CD14-positive monocyte (primary cell): ENCODE data around the gene SPTBN4. TPM values are rescaled to one million over a fixed set of nuclear protein-coding genes. Genes with fewer than 3 reads are reported as not detected.

Experiments used
- DNase-seq, 3 donors: peaks; one replicate each; pipeline ENCODE4 v3.0.0-alpha.2; 2011 to 2022
- H2AFZ ChIP-seq: 2 replicates; pipeline ENCODE4 v1.6.0; 2012; ENCODE audit warnings: mild to moderate bottlenecking, low read depth, low read length, inconsistent platforms; ENCODE audit not compliant: insufficient read depth, poor library complexity, severe bottlenecking
- H3K27ac ChIP-seq, 2 donors: 1 replicate in 1 of 2; 2 replicates in 1 of 2; pipeline ENCODE4 v1.5.1; 2012 to 2013; ENCODE audit warnings: low read length in 2 of 2, control low read depth in 1 of 2, inconsistent platforms in 1 of 2, low read depth in 1 of 2, mild to moderate bottlenecking in 1 of 2
- H3K27me3 ChIP-seq, 2 donors: one replicate each; pipeline versions ENCODE4 v1.6.0 to v1.6.1; 2011 to 2013; ENCODE audit warnings: low read length in 2 of 2; ENCODE audit not compliant: control insufficient read depth in 2 of 2, insufficient read depth in 2 of 2
- H3K36me3 ChIP-seq, 2 donors: replicated peaks in 1 of 2; 1 replicate in 1 of 2; 2 replicates in 1 of 2; pipeline versions ENCODE4 v1.5.1 to v1.6.1; 2012 to 2013; ENCODE audit warnings: low read length in 2 of 2, control low read depth in 1 of 2, inconsistent platforms in 1 of 2, mild to moderate bottlenecking in 1 of 2; ENCODE audit not compliant: insufficient read depth in 2 of 2, control insufficient read depth in 1 of 2
- H3K4me1 ChIP-seq, 2 donors: 1 replicate in 1 of 2; 2 replicates in 1 of 2; pipeline versions ENCODE4 v1.5.1 to v1.6.1; 2012 to 2013; ENCODE audit warnings: low read length in 2 of 2, control low read depth in 1 of 2, inconsistent platforms in 1 of 2, mild to moderate bottlenecking in 1 of 2, moderate library complexity in 1 of 2; ENCODE audit not compliant: insufficient read depth in 2 of 2, control insufficient read depth in 1 of 2
- H3K4me2 ChIP-seq: replicated peaks from 2 replicates; pipeline ENCODE3; 2012; ENCODE audit warnings: low read length, moderate library complexity, mild to moderate bottlenecking; ENCODE audit not compliant: poor library complexity, severe bottlenecking; ENCODE audit errors: extremely low read depth
- H3K4me3 ChIP-seq, 3 experiments: fragments of 200-600 bp in 1 of 3; sonication (generic) in 1 of 3; replicated peaks in 1 of 3; 1 replicate in 2 of 3; 2 replicates in 1 of 3; pipeline ENCODE4 v1.5.1; 2011 to 2013; ENCODE audit warnings: low read length in 3 of 3, mild to moderate bottlenecking in 3 of 3, control low read depth in 2 of 3, low read depth in 2 of 3, inconsistent platforms in 1 of 3, moderate library complexity in 1 of 3
- H3K79me2 ChIP-seq: 2 replicates; pipeline ENCODE4 v1.6.0; 2012; ENCODE audit warnings: mild to moderate bottlenecking, control low read depth, inconsistent platforms, low read length, moderate library complexity; ENCODE audit not compliant: insufficient read depth
- H3K9ac ChIP-seq: 2 replicates; pipeline ENCODE4 v1.6.0; 2017; ENCODE audit warnings: low read length, mild to moderate bottlenecking; ENCODE audit not compliant: insufficient read depth, poor library complexity, severe bottlenecking
- H3K9me3 ChIP-seq, 2 donors: replicated peaks in 1 of 2; 1 replicate in 1 of 2; 2 replicates in 1 of 2; pipeline versions ENCODE4 v1.5.1 to v1.6.1; 2012 to 2013; ENCODE audit warnings: low read length in 2 of 2, control low read depth in 1 of 2; ENCODE audit not compliant: control insufficient read depth in 1 of 2, insufficient read depth in 1 of 2
- H4K20me1 ChIP-seq: 2 replicates; pipeline ENCODE4 v1.6.0; 2012; ENCODE audit warnings: mild to moderate bottlenecking, low read length, control low read depth, moderate library complexity; ENCODE audit not compliant: insufficient read depth
- H3K27ac Mint-ChIP-seq, 7 donors: one replicate each; pipeline ENCODE4 v1.8.0; 2020; ENCODE audit warnings: mild to moderate bottlenecking in 7 of 7, mixed read lengths in 7 of 7, moderate library complexity in 6 of 7, inconsistent platforms in 2 of 7
- H3K27me3 Mint-ChIP-seq, 3 donors: one replicate each; pipeline ENCODE4 v1.8.0; 2021 to 2022; ENCODE audit warnings: low read depth in 3 of 3, mild to moderate bottlenecking in 3 of 3, mixed read lengths in 3 of 3, moderate library complexity in 3 of 3, inconsistent platforms in 1 of 3
- H3K36me3 Mint-ChIP-seq, 2 donors: one replicate each; pipeline ENCODE4 v1.8.0; 2020; ENCODE audit warnings: mixed read lengths in 2 of 2, inconsistent platforms in 1 of 2, mild to moderate bottlenecking in 1 of 2
- H3K4me1 Mint-ChIP-seq: one replicate; pipeline ENCODE4 v1.8.0; 2020; ENCODE audit warnings: mild to moderate bottlenecking, mixed read lengths
- H3K4me3 Mint-ChIP-seq, 2 donors: one replicate each; pipeline ENCODE4 v1.8.0; 2020; ENCODE audit warnings: mild to moderate bottlenecking in 2 of 2, mixed read lengths in 2 of 2, moderate library complexity in 1 of 2
- H3K9me3 Mint-ChIP-seq, 7 donors: one replicate each; pipeline ENCODE4 v1.8.0; 2020 to 2022; ENCODE audit warnings: mixed read lengths in 7 of 7, mild to moderate bottlenecking in 6 of 7, moderate library complexity in 6 of 7, inconsistent platforms in 2 of 7
- WGBS: methylation state at CpG from one replicate; pipeline ENCODE4 v1.1.5; 2013; ENCODE audit warnings: missing lambda C conversion rate; ENCODE audit not compliant: insufficient coverage; 5-methylcytosine and 5-hydroxymethylcytosine counted together
- intact Hi-C, 2 donors: fragments of 100-400 bp; cut with micrococcal nuclease; formaldehyde crosslinking; loops; one replicate each; pipeline versions ENCODE4 v1.15.0 to v1.15.1; 2023
- polyA plus RNA-seq, 3 donors: library from polyadenylated mRNA; depleted of rRNA in 1 of 3; unstranded in 2 of 3; stranded (reverse) in 1 of 3; fragments of 300-500 nt in 2 of 3; fragments of >200 nt in 1 of 3; fragmentation: Illumina TruSeq in 2 of 3; gene quantifications; 1 replicate in 2 of 3; 2 replicates in 1 of 3; pipeline ENCODE4 v1.2.3, GENCODE V29; 2012 to 2021
- TF ChIP-seq, protein P1 (sequence below): fragments of 200-600 bp; IDR thresholded peaks from one replicate; pipeline ENCODE4 v1.8.0; 2022; ENCODE audit warnings: antibody characterized with exemption, mild to moderate bottlenecking

The SPTBN4 gene
- polyA plus RNA-seq, 3 donors: 0.07 TPM; not detected in 2

DNA sequence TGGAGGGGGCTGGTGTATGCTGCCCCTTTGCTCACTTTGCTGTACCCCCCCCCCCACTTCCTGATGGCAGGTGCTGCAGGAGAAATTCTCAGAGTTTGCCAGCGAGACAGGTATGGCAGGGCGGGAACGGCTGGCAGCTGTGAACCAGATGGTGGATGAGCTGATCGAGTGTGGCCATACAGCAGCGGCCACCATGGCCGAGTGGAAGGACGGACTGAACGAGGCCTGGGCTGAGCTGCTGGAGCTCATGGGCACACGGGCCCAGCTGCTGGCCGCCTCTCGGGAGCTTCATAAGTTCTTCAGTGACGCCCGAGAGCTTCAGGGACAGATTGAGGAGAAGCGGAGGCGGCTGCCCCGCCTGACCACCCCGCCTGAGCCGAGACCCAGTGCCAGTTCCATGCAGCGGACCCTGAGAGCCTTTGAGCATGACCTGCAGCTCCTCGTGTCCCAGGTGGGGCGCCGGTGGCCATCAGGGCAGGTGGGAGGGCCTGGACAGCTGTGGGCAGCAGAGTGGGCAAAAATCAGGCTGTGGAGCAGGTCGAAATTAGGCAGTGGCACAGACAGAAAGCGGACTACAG, 90.2 kb downstream of the SPTBN4 start:
- 91% methylated on average over 24 of the region's 24 CpGs for WGBS

DNA sequence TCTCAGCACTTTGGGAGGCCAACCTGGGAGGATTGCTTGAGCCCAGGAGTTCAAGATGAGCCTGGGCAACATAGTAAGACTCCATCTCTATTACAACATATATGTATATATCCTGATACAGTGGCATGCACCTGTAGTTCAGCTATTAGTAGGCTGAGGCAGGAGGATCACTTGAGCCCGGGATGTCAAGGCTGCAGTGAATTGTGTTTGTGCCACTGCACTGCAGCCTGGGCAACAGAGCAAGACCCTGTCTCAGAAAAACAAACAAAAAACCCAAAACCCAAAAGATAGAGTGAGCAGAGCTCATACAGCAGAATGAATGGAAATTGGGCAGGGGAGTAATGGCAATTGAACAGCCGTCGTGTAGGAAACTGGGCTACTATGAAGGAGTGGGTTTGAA, 92.6 kb downstream of the SPTBN4 start:
- no peak for DNase-seq
- no peaks in the 10 kb centered on the region for H3K36me3 Mint-ChIP-seq
- TF ChIP-seq, protein P1, sequence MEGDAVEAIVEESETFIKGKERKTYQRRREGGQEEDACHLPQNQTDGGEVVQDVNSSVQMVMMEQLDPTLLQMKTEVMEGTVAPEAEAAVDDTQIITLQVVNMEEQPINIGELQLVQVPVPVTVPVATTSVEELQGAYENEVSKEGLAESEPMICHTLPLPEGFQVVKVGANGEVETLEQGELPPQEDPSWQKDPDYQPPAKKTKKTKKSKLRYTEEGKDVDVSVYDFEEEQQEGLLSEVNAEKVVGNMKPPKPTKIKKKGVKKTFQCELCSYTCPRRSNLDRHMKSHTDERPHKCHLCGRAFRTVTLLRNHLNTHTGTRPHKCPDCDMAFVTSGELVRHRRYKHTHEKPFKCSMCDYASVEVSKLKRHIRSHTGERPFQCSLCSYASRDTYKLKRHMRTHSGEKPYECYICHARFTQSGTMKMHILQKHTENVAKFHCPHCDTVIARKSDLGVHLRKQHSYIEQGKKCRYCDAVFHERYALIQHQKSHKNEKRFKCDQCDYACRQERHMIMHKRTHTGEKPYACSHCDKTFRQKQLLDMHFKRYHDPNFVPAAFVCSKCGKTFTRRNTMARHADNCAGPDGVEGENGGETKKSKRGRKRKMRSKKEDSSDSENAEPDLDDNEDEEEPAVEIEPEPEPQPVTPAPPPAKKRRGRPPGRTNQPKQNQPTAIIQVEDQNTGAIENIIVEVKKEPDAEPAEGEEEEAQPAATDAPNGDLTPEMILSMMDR: no peak
- peaks cover 5 to 18% of the 10 kb centered on the region in 2 donors for H3K27me3 ChIP-seq
- H2AFZ ChIP-seq: no peak overlapping the region
- H3K27me3 Mint-ChIP-seq: peaks cover 26 to 34% (median 32%) of the 10 kb centered on the region in 3 donors
- H3K4me3 Mint-ChIP-seq: no peak overlapping the region
- H4K20me1 ChIP-seq: no peaks in the 10 kb centered on the region
- no peaks in the 10 kb centered on the region for H3K4me1 ChIP-seq
- intact Hi-C loops: no loop called here
- H3K4me1 Mint-ChIP-seq: no peaks in the 10 kb centered on the region
- H3K4me3 ChIP-seq: no peak overlapping the region
- no peak overlapping the region for H3K4me2 ChIP-seq
- no CpG with 5 or more reads among the region's 3 CpGs for WGBS
- no peaks in the 10 kb centered on the region for H3K36me3 ChIP-seq
- no peak overlapping the region for H3K27ac ChIP-seq
- H3K79me2 ChIP-seq: no peaks in the 10 kb centered on the region
- no peak overlapping the region for H3K27ac Mint-ChIP-seq
- H3K9ac ChIP-seq: no peak overlapping the region
- peaks cover 0 to 5% (median 0%) of the 10 kb centered on the region in 7 donors for H3K9me3 Mint-ChIP-seq
- H3K9me3 ChIP-seq: no peaks in the 10 kb centered on the region

More for the DNA sequence above, 90.2 kb downstream of the SPTBN4 start:
- Mint-ChIP-seq H3K27me3 (peaks cover 30 to 43% (median 43%) of the 10 kb centered on the region in 3 donors), H3K27ac (no peak overlapping the region), H3K36me3 (peaks cover 0 to 1% of the 10 kb centered on the region in 2 donors), H3K4me3 (no peak overlapping the region), H3K9me3 (peaks cover 0 to 5% (median 0%) of the 10 kb centered on the region in 7 donors), H3K4me1 (no peaks in the 10 kb centered on the region)
- no peak for DNase-seq
- no peak overlapping the region for H3K4me3 ChIP-seq
- H3K9ac ChIP-seq: no peak overlapping the region
- no peaks in the 10 kb centered on the region for H3K79me2 ChIP-seq
- H3K36me3 ChIP-seq: no peaks in the 10 kb centered on the region
- H3K9me3 ChIP-seq: no peaks in the 10 kb centered on the region
- H3K27me3 ChIP-seq: peaks cover 19 to 33% of the 10 kb centered on the region in 2 donors
- H3K27ac ChIP-seq: no peak overlapping the region
- H2AFZ ChIP-seq: no peak overlapping the region
- intact Hi-C loops: no loop called here
- H4K20me1 ChIP-seq: no peaks in the 10 kb centered on the region
- no peak overlapping the region for H3K4me2 ChIP-seq
- TF ChIP-seq, protein P1: no peak
- no peaks in the 10 kb centered on the region for H3K4me1 ChIP-seq
